Liver (tissue), 9 donors: ENCODE measurements around the gene ADARB1. TPM values are rescaled to one million over a fixed set of nuclear protein-coding genes. Genes with fewer than 3 reads are reported as not detected.

Experiments
- DNase-seq: peaks from one replicate; pipeline ENCODE4 v3.0.0-alpha.2; 2017; ENCODE audit warnings: low spot score
- H3K27ac ChIP-seq, 2 donors: one replicate each; pipeline ENCODE4 v1.7.0; 2013; ENCODE audit warnings: inconsistent platforms in 2 of 2, low read length in 2 of 2, control low read depth in 1 of 2, low read depth in 1 of 2, mild to moderate bottlenecking in 1 of 2
- H3K27me3 ChIP-seq, 4 donors: one replicate each; pipeline versions ENCODE4 v1.6.1 to v1.7.0; 2013; ENCODE audit warnings: low read length in 3 of 4, inconsistent platforms in 1 of 4, mild to moderate bottlenecking in 1 of 4, moderate library complexity in 1 of 4; ENCODE audit not compliant: control insufficient read depth in 4 of 4, insufficient read depth in 4 of 4
- H3K36me3 ChIP-seq, 4 donors: one replicate each; pipeline versions ENCODE4 v1.6.1 to v1.7.0; 2013; ENCODE audit warnings: low read length in 3 of 4, mild to moderate bottlenecking in 3 of 4, low read depth in 1 of 4, moderate library complexity in 1 of 4; ENCODE audit not compliant: control insufficient read depth in 4 of 4, insufficient read depth in 3 of 4
- H3K4me1 ChIP-seq, 4 donors: one replicate each; pipeline versions ENCODE4 v1.6.1 to v1.7.0; 2013; ENCODE audit warnings: low read length in 3 of 4, mild to moderate bottlenecking in 3 of 4, moderate library complexity in 1 of 4; ENCODE audit not compliant: control insufficient read depth in 4 of 4, insufficient read depth in 4 of 4
- H3K4me3 ChIP-seq, 3 donors: one replicate each; pipeline versions ENCODE4 v1.6.1 to v1.7.0; 2013; ENCODE audit warnings: low read length in 3 of 3, control low read depth in 1 of 3, low read depth in 1 of 3, mild to moderate bottlenecking in 1 of 3
- H3K9ac ChIP-seq, 2 donors: one replicate each; pipeline ENCODE4 v1.7.0; 2013; ENCODE audit warnings: low read length in 2 of 2, mild to moderate bottlenecking in 2 of 2, moderate library complexity in 2 of 2, control low read depth in 1 of 2, low read depth in 1 of 2
- H3K9me3 ChIP-seq, 4 donors: one replicate each; pipeline versions ENCODE4 v1.6.1 to v1.7.0; 2013; ENCODE audit warnings: low read length in 3 of 4; ENCODE audit not compliant: control insufficient read depth in 4 of 4
- EGR1 ChIP-seq, 2 donors: IDR thresholded peaks; 2 replicates each; pipeline ENCODE4 v1.6.1; 2016 to 2018; ENCODE audit warnings: antibody characterized with exemption in 2 of 2, low read depth in 2 of 2
- FOXA1 ChIP-seq: IDR thresholded peaks from 2 replicates; pipeline ENCODE4 v1.6.1; 2016; ENCODE audit warnings: antibody characterized with exemption
- FOXA2 ChIP-seq: IDR thresholded peaks from 2 replicates; pipeline ENCODE4 v1.6.1; 2016; ENCODE audit warnings: antibody characterized with exemption
- GABPA ChIP-seq, 2 donors: IDR thresholded peaks in 1 of 2; conservative IDR thresholded peaks in 1 of 2; 2 replicates each; pipeline ENCODE4 v1.6.1; 2016; ENCODE audit warnings: antibody characterized with exemption in 2 of 2, mild to moderate bottlenecking in 1 of 2, moderate library complexity in 1 of 2
- HNF4A ChIP-seq, 2 donors: conservative IDR thresholded peaks; 2 replicates each; pipeline ENCODE4 v1.6.1; 2016; ENCODE audit warnings: antibody characterized with exemption in 2 of 2, mild to moderate bottlenecking in 2 of 2
- HNF4G ChIP-seq: IDR thresholded peaks from 2 replicates; pipeline ENCODE4 v1.6.1; 2016; ENCODE audit warnings: antibody characterized with exemption
- JUND ChIP-seq, 2 donors: IDR thresholded peaks; 2 replicates each; pipeline ENCODE4 v1.6.1; 2016; ENCODE audit warnings: antibody characterized with exemption in 2 of 2
- RXRA ChIP-seq, 2 donors: IDR thresholded peaks; 2 replicates each; pipeline ENCODE4 v1.6.1; 2017 to 2018; ENCODE audit warnings: antibody characterized with exemption in 2 of 2, mild to moderate bottlenecking in 1 of 2
- SP1 ChIP-seq: IDR thresholded peaks from 2 replicates; pipeline ENCODE4 v1.6.1; 2018; ENCODE audit warnings: antibody characterized with exemption, mild to moderate bottlenecking
- TAF1 ChIP-seq: conservative IDR thresholded peaks from 2 replicates; pipeline ENCODE4 v1.6.1; 2016; ENCODE audit warnings: antibody characterized with exemption, mild to moderate bottlenecking
- YY1 ChIP-seq: IDR thresholded peaks from 2 replicates; pipeline ENCODE4 v1.6.1; 2016; ENCODE audit warnings: antibody characterized with exemption, mild to moderate bottlenecking
- WGBS: extraction: QIAGEN DNeasy Blood & Tissue Kit; methylation state at CpG from one replicate; pipeline ENCODE4 v1.1.7; 2013; 5-methylcytosine and 5-hydroxymethylcytosine counted together
- polyA plus RNA-seq, 2 donors: library from polyadenylated mRNA; stranded (reverse) in 1 of 2; unstranded in 1 of 2; fragments of 200-250 nt in 1 of 2; fragments of >200 nt in 1 of 2; fragmentation: Nextera tagmentation in 1 of 2; extraction: Ambion mirVana in 1 of 2; gene quantifications; one replicate each; pipeline versions ENCODE4 v1.2.1 to v1.2.3, GENCODE V29; 2013 to 2015
- total RNA-seq, 2 donors: library from RNA; depleted of rRNA; stranded (reverse); fragments of >200 nt; gene quantifications; one replicate each; pipeline ENCODE4 v1.2.3, GENCODE V29; 2014
- TF ChIP-seq, protein P1 (sequence below): IDR thresholded peaks from 2 replicates; pipeline ENCODE4 v1.6.1; 2016; ENCODE audit warnings: antibody characterized with exemption
- TF ChIP-seq, protein P2 (sequence below): IDR thresholded peaks from 2 replicates; pipeline ENCODE4 v1.6.1; 2016; ENCODE audit warnings: antibody characterized with exemption
- TF ChIP-seq, protein P3 (sequence below): IDR thresholded peaks from 2 replicates; pipeline ENCODE4 v1.6.1; 2016; ENCODE audit warnings: antibody characterized with exemption
- donor health status: healthy.
- donor health status: healthy.
- donor health status: healthy.
- donor health status: healthy.
- donor health status: healthy.

Gene ADARB1
- total and polyA plus RNA-seq, 4 donors = 1.6 to 7.8 (median 2.9) TPM

DNA sequence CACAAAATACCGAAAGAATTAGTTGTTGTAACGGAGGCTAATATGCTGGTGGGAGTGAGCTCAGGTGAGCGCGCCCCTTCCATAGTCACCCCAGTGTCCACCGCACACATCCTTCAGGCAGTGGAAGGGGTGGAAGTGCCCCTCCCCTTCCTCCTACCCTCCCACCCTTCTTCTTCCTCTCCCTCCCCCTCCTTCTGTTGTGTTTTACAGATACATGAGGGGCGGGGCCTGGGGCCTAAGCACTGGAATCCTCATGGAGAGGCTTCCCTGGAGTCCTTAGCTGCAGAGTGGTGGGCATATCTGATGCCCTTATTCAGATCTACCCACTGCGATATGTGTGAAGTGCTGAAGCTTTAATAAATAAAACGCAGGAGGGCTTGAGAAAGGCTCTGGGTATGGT, 10.3 kb upstream of the ADARB1 start:
- H3K4me3 ChIP-seq = no peak overlapping the region
- H3K4me1 ChIP-seq = no peaks in the 10 kb centered on the region
- WGBS = 91% methylated on average over 8 of the region's 8 CpGs
- no peak for DNase-seq
- H3K27me3 ChIP-seq = no peaks in the 10 kb centered on the region
- no peaks in the 10 kb centered on the region for H3K36me3 ChIP-seq
- H3K9ac ChIP-seq = no peak overlapping the region
- TF ChIP-seq GABPA (IDR thresholded peaks at IDR 0.05 in 1 of 2, conservative IDR thresholded peaks at IDR 0.05 in 1 of 2) = no peak
- no peak for TF ChIP-seq FOXA1
- no peak for TF ChIP-seq HNF4G
- TF ChIP-seq RXRA (IDR thresholded peaks at IDR 0.05) = no peak
- TF ChIP-seq SP1 = no peak
- no peak for TF ChIP-seq FOXA2
- TF ChIP-seq TAF1 = no peak
- TF ChIP-seq, protein P1, sequence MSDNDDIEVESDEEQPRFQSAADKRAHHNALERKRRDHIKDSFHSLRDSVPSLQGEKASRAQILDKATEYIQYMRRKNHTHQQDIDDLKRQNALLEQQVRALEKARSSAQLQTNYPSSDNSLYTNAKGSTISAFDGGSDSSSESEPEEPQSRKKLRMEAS = no peak
- TF ChIP-seq, protein P2, sequence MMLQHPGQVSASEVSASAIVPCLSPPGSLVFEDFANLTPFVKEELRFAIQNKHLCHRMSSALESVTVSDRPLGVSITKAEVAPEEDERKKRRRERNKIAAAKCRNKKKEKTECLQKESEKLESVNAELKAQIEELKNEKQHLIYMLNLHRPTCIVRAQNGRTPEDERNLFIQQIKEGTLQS = no peak
- no peaks in the 10 kb centered on the region for H3K9me3 ChIP-seq
- H3K27ac ChIP-seq = no peak overlapping the region

DNA sequence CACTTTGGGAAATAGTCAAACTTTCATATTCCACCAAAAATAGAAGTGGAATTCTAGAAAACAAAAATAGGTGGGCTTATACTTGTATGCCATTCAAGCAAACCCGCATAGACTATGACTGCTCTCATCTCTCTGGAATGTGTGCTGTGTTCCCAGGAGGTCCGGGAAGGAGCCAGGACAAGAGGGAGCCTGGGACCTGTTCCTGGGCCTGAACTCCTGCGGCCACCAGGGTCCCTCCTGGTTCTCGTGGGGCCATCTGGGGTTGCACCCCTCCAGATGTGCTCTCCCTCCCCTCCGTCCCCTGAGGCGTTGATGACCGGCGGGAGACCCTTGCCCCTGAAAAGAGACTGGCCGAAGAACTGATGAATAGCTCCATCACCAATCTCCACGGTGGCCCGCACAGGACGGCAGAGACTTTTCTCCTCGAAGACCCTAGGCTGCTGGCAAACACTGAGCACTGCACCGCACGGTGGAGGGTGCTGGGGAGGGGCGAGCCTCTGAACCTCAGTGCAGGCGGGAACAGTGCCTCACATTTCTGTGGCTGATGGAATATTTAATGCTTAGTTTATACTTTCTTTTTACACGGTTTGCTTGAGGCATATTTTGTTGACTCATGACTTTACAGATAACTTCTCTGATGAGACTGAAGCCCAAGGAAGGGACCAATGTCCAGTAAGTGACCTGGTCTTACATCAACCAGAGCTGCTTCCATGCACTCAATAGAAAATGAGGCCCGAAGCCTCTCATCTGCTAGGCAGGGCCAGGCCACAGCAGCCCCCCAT, 9.6 kb upstream of the ADARB1 start:
- H3K27me3 ChIP-seq = no peaks in the 10 kb centered on the region
- H3K36me3 ChIP-seq = no peaks in the 10 kb centered on the region
- H3K27ac ChIP-seq = no peak overlapping the region
- H3K4me3 ChIP-seq = no peak overlapping the region
- TF ChIP-seq, protein P1 = no peak
- TF ChIP-seq GABPA (IDR thresholded peaks at IDR 0.05 in 1 of 2, conservative IDR thresholded peaks at IDR 0.05 in 1 of 2) (no peak), RXRA (IDR thresholded peaks at IDR 0.05) (no peak), SP1 (no peak), TAF1 (no peak), JUND (IDR thresholded peaks at IDR 0.05) (no peak), FOXA1 (no peak), YY1 (no peak), HNF4G (no peak), FOXA2 (no peak), HNF4A (conservative IDR thresholded peaks at IDR 0.05) (no peak), EGR1 (IDR thresholded peaks at IDR 0.05; ENCODE audit: low read depth in 2 of 2) (no peak)
- TF ChIP-seq, protein P3, sequence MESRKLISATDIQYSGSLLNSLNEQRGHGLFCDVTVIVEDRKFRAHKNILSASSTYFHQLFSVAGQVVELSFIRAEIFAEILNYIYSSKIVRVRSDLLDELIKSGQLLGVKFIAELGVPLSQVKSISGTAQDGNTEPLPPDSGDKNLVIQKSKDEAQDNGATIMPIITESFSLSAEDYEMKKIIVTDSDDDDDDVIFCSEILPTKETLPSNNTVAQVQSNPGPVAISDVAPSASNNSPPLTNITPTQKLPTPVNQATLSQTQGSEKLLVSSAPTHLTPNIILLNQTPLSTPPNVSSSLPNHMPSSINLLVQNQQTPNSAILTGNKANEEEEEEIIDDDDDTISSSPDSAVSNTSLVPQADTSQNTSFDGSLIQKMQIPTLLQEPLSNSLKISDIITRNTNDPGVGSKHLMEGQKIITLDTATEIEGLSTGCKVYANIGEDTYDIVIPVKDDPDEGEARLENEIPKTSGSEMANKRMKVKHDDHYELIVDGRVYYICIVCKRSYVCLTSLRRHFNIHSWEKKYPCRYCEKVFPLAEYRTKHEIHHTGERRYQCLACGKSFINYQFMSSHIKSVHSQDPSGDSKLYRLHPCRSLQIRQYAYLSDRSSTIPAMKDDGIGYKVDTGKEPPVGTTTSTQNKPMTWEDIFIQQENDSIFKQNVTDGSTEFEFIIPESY = no peak
- TF ChIP-seq, protein P2 = no peak
- no peaks in the 10 kb centered on the region for H3K9me3 ChIP-seq
- no peaks in the 10 kb centered on the region for H3K4me1 ChIP-seq
- DNase-seq = no peak
- 88% methylated on average over 19 of the region's 19 CpGs for WGBS
- no peak overlapping the region for H3K9ac ChIP-seq
